KMS-11 (cell line): Measurements from ENCODE around the gene TANC1.
"Not testable (repeated sequence)": the region's sequence is repeated elsewhere in the genome, so short reads cannot be mapped to it uniquely, and the experiment has no call there.

Source experiments
- H2AFZ ChIP-seq: fragments of 200-600 bp; sonication (generic); 2 replicates; pipeline ENCODE4 v1.6.1; 2016; ENCODE audit warnings: antibody characterized with exemption, mixed run types, low read depth
- H3K27ac ChIP-seq: fragments of 200-600 bp; sonication (generic); 2 replicates; pipeline ENCODE4 v1.6.1; 2016; ENCODE audit warnings: mild to moderate bottlenecking, mixed run types
- H3K27me3 ChIP-seq: fragments of 200-600 bp; sonication (generic); 2 replicates; pipeline ENCODE4 v1.6.1; 2017; ENCODE audit warnings: mild to moderate bottlenecking, low read depth, mixed run types, moderate library complexity; ENCODE audit not compliant: insufficient read depth
- H3K36me3 ChIP-seq: fragments of 200-600 bp; sonication (generic); 2 replicates; pipeline ENCODE4 v1.6.1; 2017; ENCODE audit warnings: mild to moderate bottlenecking, mixed run types; ENCODE audit not compliant: insufficient read depth
- H3K4me1 ChIP-seq: fragments of 200-600 bp; sonication (generic); 2 replicates; pipeline ENCODE4 v1.6.1; 2016; ENCODE audit warnings: mild to moderate bottlenecking, low read depth, mixed run types; ENCODE audit not compliant: poor library complexity, severe bottlenecking
- H3K4me2 ChIP-seq: fragments of 200-600 bp; sonication (generic); 2 replicates; pipeline ENCODE4 v1.7.0; 2016; ENCODE audit warnings: mild to moderate bottlenecking, mixed run types
- H3K4me3 ChIP-seq: fragments of 200-600 bp; sonication (generic); IDR thresholded peaks from 2 replicates; pipeline ENCODE4 v1.6.1; 2017; ENCODE audit warnings: low read depth, low read length, mixed read lengths; ENCODE audit not compliant: insufficient read depth
- H3K79me2 ChIP-seq: fragments of 200-600 bp; sonication (generic); 2 replicates; pipeline ENCODE4 v1.6.1; 2016; ENCODE audit warnings: low read depth, mixed run types; ENCODE audit not compliant: insufficient read depth
- H3K9ac ChIP-seq: fragments of 200-600 bp; sonication (generic); 2 replicates; pipeline ENCODE4 v1.6.1; 2016; ENCODE audit warnings: mild to moderate bottlenecking, mixed run types
- H4K20me1 ChIP-seq: fragments of 200-600 bp; sonication (generic); 2 replicates; pipeline ENCODE4 v1.6.1; 2016; ENCODE audit warnings: mild to moderate bottlenecking, mixed run types; ENCODE audit not compliant: insufficient read depth
- CTCF ChIP-seq: fragments of 200-600 bp; sonication (generic); conservative IDR thresholded peaks from 2 replicates; pipeline ENCODE4 v1.6.1; 2017; ENCODE audit warnings: low read depth, mild to moderate bottlenecking, antibody characterized with exemption, low read length, moderate library complexity, mixed read lengths

TANC1 gene

DNA sequence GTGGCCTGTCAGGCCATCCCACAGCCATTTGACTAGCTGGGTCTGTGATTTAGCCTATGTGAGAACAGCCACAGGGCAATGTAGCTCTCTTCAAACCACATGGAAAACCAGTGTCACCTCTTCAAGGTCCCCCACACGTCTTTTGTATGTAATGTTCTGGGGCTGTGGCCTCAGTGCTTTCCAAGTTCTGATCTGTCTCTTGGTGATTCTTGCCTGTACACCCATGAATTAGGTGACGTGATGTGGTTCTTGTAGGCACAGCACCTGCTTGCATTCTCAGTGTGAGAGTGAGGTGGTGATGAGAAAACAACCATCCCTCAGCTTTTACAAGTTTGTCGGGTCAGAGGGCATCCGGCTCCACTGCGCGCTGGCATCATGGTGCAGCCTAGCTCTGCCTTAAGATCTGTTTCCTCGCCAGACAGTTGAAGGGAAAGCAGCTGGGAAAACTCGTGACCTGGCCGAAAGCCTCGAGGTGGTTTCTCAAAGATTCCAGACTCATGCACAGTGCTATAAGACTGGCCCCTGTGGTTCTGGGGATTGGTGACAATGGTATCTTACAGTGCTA lies 125.8 kb downstream of the TANC1 start:
- H3K27ac ChIP-seq: no peak overlapping the region
- H3K4me2 ChIP-seq: no peak overlapping the region
- no peak for TF ChIP-seq CTCF
- no peaks in the 10 kb centered on the region for H4K20me1 ChIP-seq
- no peaks in the 10 kb centered on the region for H3K27me3 ChIP-seq
- H2AFZ ChIP-seq: no peak overlapping the region
- H3K36me3 ChIP-seq: no peaks in the 10 kb centered on the region
- no peak overlapping the region for H3K4me3 ChIP-seq
- no peak overlapping the region for H3K9ac ChIP-seq
- H3K79me2 ChIP-seq: no peaks in the 10 kb centered on the region; the same call in 1 of the 2 replicates
- H3K4me1 ChIP-seq: peaks cover 18% of the 10 kb centered on the region

- Histone ChIP-seq H3K9ac (no peak overlapping the region), H3K36me3 (no peaks in the 10 kb centered on the region), H2AFZ (no peak overlapping the region), H3K4me2 (no peak overlapping the region), H3K79me2 (no peaks in the 10 kb centered on the region; the same call in 1 of the 2 replicates), H4K20me1 (no peaks in the 10 kb centered on the region; the same call in 1 of the 2 replicates), H3K4me3 (no peak overlapping the region), H3K27ac (no peak overlapping the region), H3K4me1 (peaks cover 18% of the 10 kb centered on the region), H3K27me3 (no peaks in the 10 kb centered on the region)
- no peak for TF ChIP-seq CTCF
These were observed 127.4 kb downstream of the TANC1 start for GRCh38 chr2:159095813-159096212.

GRCh38 chr2:159096302-159096855 lies 127.9 kb downstream of the TANC1 start:
- not testable (repeated sequence) for H3K27ac ChIP-seq, H3K36me3 ChIP-seq, H3K4me2 ChIP-seq, H3K4me3 ChIP-seq, H2AFZ ChIP-seq, H3K27me3 ChIP-seq, H3K79me2 ChIP-seq, H3K9ac ChIP-seq, H4K20me1 ChIP-seq
- peaks cover 18% of the 10 kb centered on the region for H3K4me1 ChIP-seq

- Histone ChIP-seq H3K36me3 (no peaks in the 10 kb centered on the region), H3K79me2 (no peaks in the 10 kb centered on the region; the same call in 1 of the 2 replicates), H3K27ac (no peak overlapping the region), H3K4me3 (no peak overlapping the region), H3K27me3 (no peaks in the 10 kb centered on the region), H4K20me1 (no peaks in the 10 kb centered on the region; the same call in 1 of the 2 replicates), H2AFZ (no peak overlapping the region), H3K9ac (no peak overlapping the region), H3K4me1 (peaks cover 18% of the 10 kb centered on the region), H3K4me2 (no peak overlapping the region)
- no peak for TF ChIP-seq CTCF
These were observed 128.5 kb downstream of the TANC1 start for GRCh38 chr2:159096901-159097300.

DNA sequence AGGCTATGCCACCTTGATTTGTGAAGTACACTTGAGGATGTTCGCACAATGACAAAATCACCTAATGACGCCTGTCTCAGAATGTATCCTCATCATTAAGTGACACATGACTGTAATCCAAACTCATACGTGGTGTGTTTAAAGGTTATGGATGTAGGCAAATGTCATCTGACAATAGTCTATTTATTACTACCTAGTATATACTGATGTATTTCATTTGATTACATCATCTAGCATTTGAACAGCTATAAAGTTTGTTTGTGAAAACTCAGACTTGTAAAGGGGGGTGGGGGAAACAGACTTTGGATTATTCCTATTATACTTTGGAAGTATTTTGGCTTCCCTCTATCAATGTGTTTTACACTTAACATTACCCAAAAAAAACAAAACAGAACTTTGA lies 129.9 kb downstream of the TANC1 start:
- Histone ChIP-seq H3K4me1 (peaks cover 18% of the 10 kb centered on the region), H3K79me2 (no peaks in the 10 kb centered on the region; the same call in 1 of the 2 replicates), H3K9ac (no peak overlapping the region), H3K4me3 (no peak overlapping the region), H3K36me3 (no peaks in the 10 kb centered on the region), H4K20me1 (no peaks in the 10 kb centered on the region; the same call in 1 of the 2 replicates), H3K27me3 (no peaks in the 10 kb centered on the region), H3K4me2 (no peak overlapping the region), H2AFZ (no peak overlapping the region), H3K27ac (no peak overlapping the region)
- no peak for TF ChIP-seq CTCF
